HepG2 (cell line): ENCODE data around the gene PKD2L1. TPM values are rescaled to one million over a fixed set of nuclear protein-coding genes. Genes with fewer than 3 reads are reported as not detected.
A peak's percentile ranks its signal among the peaks of the same experiment; 100 is the strongest.

ENCODE experiments used
- NR2F1 ChIP-seq, 2 experiments: fragments of 450-650 bp in 1 of 2; formaldehyde crosslinking in 1 of 2; IDR thresholded peaks; 2 replicates each; pipeline versions ENCODE4 v1.5.0 to v1.6.1; 2016 to 2020; ENCODE audit warnings: mild to moderate bottlenecking in 1 of 2, missing compliant biosample characterization in 1 of 2, missing genetic modification reagents in 1 of 2, moderate library complexity in 1 of 2
- PATZ1 ChIP-seq: sonication (generic); formaldehyde crosslinking; IDR thresholded peaks from 2 replicates; pipeline ENCODE4 v1.4.0; 2020; ENCODE audit warnings: missing genetic modification reagents
- ZNF333 ChIP-seq: sonication (generic); formaldehyde crosslinking; IDR thresholded peaks from 2 replicates; pipeline ENCODE4 v1.4.0; 2020; ENCODE audit warnings: mild to moderate bottlenecking, missing genetic modification reagents, borderline replicate concordance
- ZNF615 ChIP-seq: sonication (generic); formaldehyde crosslinking; IDR thresholded peaks from 2 replicates; pipeline ENCODE4 v1.5.0; 2020; ENCODE audit warnings: mild to moderate bottlenecking, missing genetic modification reagents, borderline replicate concordance
- ZNF672 ChIP-seq: sonication (generic); formaldehyde crosslinking; IDR thresholded peaks from 2 replicates; pipeline ENCODE4 v1.8.1; 2022; ENCODE audit warnings: missing genetic modification reagents
- polyA plus RNA-seq, 8 experiments: library from polyadenylated mRNA; depleted of rRNA in 3 of 8; stranded (reverse) in 7 of 8; unstranded in 1 of 8; fragments of >200 nt; fragmentation: Illumina TruSeq in 4 of 8; extraction: Trizol in 4 of 8; gene quantifications; 2 replicates each; pipeline versions ENCODE4 v1.2.1 to v1.2.3, GENCODE V29; 2011 to 2016; ENCODE audit warnings: low read depth in 4 of 8, missing spikeins in 1 of 8, mixed read lengths in 1 of 8; ENCODE audit not compliant: insufficient read depth in 1 of 8
- total RNA-seq, 5 experiments: library from RNA; depleted of rRNA; stranded (reverse); fragments of >200 nt; fragmentation: Illumina TruSeq; extraction: Trizol; gene quantifications; 2 replicates each; pipeline ENCODE4 v1.2.3, GENCODE V29; 2016; ENCODE audit warnings: low read depth in 1 of 5
- TF ChIP-seq, protein P1 (sequence below): sonication (generic); formaldehyde crosslinking; IDR thresholded peaks from 2 replicates; pipeline ENCODE4 v1.9.0; 2022; ENCODE audit warnings: low read depth, missing genetic modification reagents
- TF ChIP-seq, protein P2 (sequence below): sonication (generic); formaldehyde crosslinking; conservative IDR thresholded peaks from 2 replicates; pipeline ENCODE4 v1.8.0; 2022; ENCODE audit warnings: mild to moderate bottlenecking, moderate library complexity, missing genetic modification reagents

The PKD2L1 gene
- total and polyA plus RNA-seq, 2 of the 13 experiments (the other 11 are each of a cell fraction or from before 2014, with no cell fraction given), result 0.07 to 0.15 TPM

DNA sequence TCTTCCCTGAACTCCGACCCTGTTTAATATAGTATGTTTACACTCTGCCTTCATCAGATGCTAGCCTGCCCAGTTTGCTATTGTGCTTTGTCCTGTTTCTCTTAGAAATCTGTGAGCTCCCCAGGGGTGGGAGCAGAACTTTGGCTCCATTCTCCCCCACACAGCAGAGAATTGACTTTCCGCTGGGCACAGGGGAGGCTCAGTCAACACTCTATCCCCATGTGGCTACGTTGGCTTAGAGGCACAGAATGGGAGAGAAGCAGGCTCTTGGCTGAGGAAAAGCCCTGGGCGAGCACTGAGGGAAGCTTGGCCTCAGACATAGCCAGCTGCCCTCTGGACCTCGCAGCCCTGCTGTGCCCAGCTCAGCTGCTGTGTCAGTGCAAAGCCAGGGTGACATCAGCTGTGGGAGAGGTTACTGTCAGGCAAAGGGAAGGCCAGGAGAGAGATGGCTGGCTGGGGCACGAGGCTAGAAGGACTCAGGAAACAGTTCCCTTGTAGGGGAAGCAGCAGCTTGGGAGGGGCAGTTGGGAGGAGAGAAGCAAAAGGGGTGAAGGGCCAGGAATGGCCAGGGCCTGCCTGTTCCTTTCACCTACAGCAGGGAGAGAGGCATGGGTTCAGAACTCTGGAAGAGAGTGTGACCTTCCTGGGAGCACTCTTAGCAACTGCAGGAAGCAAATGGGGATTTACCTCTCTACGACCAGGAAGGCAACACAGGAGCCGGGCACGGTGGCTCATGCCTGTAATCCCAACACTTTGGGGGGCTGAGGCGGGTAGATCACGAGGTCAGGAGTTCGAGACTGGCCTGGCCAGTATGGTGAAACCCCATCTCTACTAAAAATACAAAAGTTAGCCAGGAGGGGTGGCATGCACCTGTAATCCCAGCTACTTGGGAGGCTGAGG is 11.2 kb upstream of the PKD2L1 start (continued):
- TF ChIP-seq ZNF615 (CRISPR knock-in tag) (no peak; the same call in 1 of the 2 replicates), NR2F1 (CRISPR knock-in tag; IDR thresholded peaks at IDR 0.05) (peak in 1 of 2 experiments; percentile 63; a peak in 2 of 4 replicates), PATZ1 (peak; percentile 85; the same call in 1 of the 2 replicates), ZNF333 (CRISPR knock-in tag) (no peak; the same call in 1 of the 2 replicates), ZNF672 (CRISPR knock-in tag) (no peak)
- TF ChIP-seq, protein P1, sequence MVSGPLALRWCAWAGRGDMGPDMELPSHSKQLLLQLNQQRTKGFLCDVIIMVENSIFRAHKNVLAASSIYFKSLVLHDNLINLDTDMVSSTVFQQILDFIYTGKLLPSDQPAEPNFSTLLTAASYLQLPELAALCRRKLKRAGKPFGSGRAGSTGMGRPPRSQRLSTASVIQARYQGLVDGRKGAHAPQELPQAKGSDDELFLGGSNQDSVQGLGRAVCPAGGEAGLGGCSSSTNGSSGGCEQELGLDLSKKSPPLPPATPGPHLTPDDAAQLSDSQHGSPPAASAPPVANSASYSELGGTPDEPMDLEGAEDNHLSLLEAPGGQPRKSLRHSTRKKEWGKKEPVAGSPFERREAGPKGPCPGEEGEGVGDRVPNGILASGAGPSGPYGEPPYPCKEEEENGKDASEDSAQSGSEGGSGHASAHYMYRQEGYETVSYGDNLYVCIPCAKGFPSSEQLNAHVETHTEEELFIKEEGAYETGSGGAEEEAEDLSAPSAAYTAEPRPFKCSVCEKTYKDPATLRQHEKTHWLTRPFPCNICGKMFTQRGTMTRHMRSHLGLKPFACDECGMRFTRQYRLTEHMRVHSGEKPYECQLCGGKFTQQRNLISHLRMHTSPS, result peak; percentile 93
- TF ChIP-seq, protein P2, sequence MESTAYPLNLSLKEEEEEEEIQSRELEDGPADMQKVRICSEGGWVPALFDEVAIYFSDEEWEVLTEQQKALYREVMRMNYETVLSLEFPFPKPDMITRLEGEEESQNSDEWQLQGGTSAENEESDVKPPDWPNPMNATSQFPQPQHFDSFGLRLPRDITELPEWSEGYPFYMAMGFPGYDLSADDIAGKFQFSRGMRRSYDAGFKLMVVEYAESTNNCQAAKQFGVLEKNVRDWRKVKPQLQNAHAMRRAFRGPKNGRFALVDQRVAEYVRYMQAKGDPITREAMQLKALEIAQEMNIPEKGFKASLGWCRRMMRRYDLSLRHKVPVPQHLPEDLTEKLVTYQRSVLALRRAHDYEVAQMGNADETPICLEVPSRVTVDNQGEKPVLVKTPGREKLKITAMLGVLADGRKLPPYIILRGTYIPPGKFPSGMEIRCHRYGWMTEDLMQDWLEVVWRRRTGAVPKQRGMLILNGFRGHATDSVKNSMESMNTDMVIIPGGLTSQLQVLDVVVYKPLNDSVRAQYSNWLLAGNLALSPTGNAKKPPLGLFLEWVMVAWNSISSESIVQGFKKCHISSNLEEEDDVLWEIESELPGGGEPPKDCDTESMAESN, result peak; percentile 22; the same call in 1 of the 2 replicates
